ENCODE results near the gene CKMT2.
A peak's percentile ranks its signal among the peaks of the same experiment; 100 is the strongest.

DNA sequence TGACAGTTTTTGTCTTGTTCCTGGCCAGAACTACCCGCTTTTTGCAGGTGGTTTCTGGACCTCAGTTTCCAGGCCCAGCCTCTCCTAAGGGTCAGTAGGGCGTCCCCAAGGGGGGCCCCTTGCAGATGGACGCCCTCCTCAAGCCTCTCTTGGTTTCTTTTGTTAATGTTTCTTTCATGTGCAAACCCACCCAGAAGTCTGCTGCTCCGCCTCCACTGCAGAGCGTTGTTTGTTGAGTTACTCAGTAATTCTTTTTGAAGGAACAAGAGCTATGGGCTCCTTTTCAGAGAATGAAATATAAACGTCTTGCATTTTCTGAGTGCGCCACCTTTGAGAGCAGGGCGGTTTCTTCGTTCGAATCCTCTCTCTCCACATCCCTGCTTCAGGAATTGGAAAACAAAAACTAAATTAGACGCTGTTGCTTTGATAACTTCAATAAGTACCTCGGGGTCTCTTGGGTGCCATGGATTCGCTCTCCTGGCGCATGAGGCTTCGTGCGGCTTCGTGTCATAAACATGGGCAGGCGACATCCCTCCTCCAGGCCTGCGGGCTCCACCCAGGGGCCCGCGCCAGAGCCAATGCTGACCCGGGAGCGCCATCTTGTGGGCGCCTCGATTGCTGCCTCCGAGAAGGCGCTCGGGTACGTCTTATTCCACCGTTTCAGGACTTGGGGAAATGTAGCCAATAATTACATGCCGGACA is 38.3 kb upstream of the CKMT2 start:
- TF ChIP-seq, protein P1, sequence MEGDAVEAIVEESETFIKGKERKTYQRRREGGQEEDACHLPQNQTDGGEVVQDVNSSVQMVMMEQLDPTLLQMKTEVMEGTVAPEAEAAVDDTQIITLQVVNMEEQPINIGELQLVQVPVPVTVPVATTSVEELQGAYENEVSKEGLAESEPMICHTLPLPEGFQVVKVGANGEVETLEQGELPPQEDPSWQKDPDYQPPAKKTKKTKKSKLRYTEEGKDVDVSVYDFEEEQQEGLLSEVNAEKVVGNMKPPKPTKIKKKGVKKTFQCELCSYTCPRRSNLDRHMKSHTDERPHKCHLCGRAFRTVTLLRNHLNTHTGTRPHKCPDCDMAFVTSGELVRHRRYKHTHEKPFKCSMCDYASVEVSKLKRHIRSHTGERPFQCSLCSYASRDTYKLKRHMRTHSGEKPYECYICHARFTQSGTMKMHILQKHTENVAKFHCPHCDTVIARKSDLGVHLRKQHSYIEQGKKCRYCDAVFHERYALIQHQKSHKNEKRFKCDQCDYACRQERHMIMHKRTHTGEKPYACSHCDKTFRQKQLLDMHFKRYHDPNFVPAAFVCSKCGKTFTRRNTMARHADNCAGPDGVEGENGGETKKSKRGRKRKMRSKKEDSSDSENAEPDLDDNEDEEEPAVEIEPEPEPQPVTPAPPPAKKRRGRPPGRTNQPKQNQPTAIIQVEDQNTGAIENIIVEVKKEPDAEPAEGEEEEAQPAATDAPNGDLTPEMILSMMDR (conservative IDR thresholded peaks at IDR 0.05 in 1 of 2, IDR thresholded peaks at IDR 0.05 in 1 of 2; ENCODE audit: low read depth in 1 of 2, low read length in 2 of 2): peak; percentile 86 to 95
- no peak for TF ChIP-seq EZH2 (IDR thresholded peaks at IDR 0.05; ENCODE audit: low read length, missing control alignments)

Data from fibroblast of lung (primary cell).